Right kidney (tissue), 1 donor: ENCODE data around the gene EEF2KMT.
"Not testable (repeated sequence)": the region's sequence is repeated elsewhere in the genome, so short reads cannot be mapped to it uniquely, and the experiment has no call there.

Experiments used
- DNase-seq: peaks from one replicate; pipeline ENCODE4 v3.0.0-alpha.2; 2016

Gene EEF2KMT

GRCh38 chr16:5071341-5071680, 26.3 kb downstream of the EEF2KMT start:
- no peak for DNase-seq

GRCh38 chr16:5070431-5071186, 27.0 kb downstream of the EEF2KMT start:
- no peak for DNase-seq

- no peak for DNase-seq
Observed at GRCh38 chr16:5069854-5070253, 27.7 kb downstream of the EEF2KMT start.

GRCh38 chr16:5069048-5069447, 28.5 kb downstream of the EEF2KMT start:
- no peak for DNase-seq

- DNase-seq = no peak
Observed at GRCh38 chr16:5066511-5066910, 31.1 kb downstream of the EEF2KMT start.

- no peak for DNase-seq
Observed at GRCh38 chr16:5065813-5066212, 31.8 kb downstream of the EEF2KMT start, which contains the start of gene C16orf89. Gene C16orf89, minus strand, starts transcription at chr16:5065956. Its CDS starts 48 bp downstream, at chr16:5065908.

GRCh38 chr16:5065326-5065725, 32.3 kb downstream of the EEF2KMT start:
- no peak for DNase-seq

- no peak for DNase-seq
Observed at GRCh38 chr16:5064915-5065314, 32.7 kb downstream of the EEF2KMT start.

GRCh38 chr16:5062790-5063765, 34.5 kb downstream of the EEF2KMT start:
- no peak for DNase-seq

- no peak for DNase-seq
Observed at GRCh38 chr16:5062051-5062450, 35.5 kb downstream of the EEF2KMT start.

- no peak for DNase-seq
Observed at GRCh38 chr16:5060073-5060641, 37.4 kb downstream of the EEF2KMT start.

GRCh38 chr16:5059386-5060072, 38.1 kb downstream of the EEF2KMT start:
- no peak for DNase-seq

GRCh38 chr16:5058476-5058875, 39.1 kb downstream of the EEF2KMT start:
- DNase-seq = no peak

GRCh38 chr16:5056352-5056751, 41.2 kb downstream of the EEF2KMT start:
- no peak for DNase-seq

- no peak for DNase-seq
Observed at GRCh38 chr16:5054876-5055865, 42.4 kb downstream of the EEF2KMT start.

GRCh38 chr16:5046914-5047313, 50.7 kb downstream of the EEF2KMT start:
- DNase-seq = no peak

- DNase-seq = no peak
Observed at GRCh38 chr16:5045499-5046115, 52.0 kb downstream of the EEF2KMT start.

- not testable (repeated sequence) for DNase-seq
Observed at GRCh38 chr16:5044581-5044980, 53.0 kb downstream of the EEF2KMT start.

- no peak for DNase-seq
Observed at GRCh38 chr16:5044011-5044540, 53.5 kb downstream of the EEF2KMT start.

- DNase-seq = no peak
Observed at GRCh38 chr16:5042574-5043171, 54.9 kb downstream of the EEF2KMT start.
